GM12874 (cell line): Measurements from ENCODE around the gene SRRM3.

ENCODE experiments used
- TF ChIP-seq, protein P1 (sequence below): IDR thresholded peaks from 2 replicates; pipeline ENCODE4 v1.5.1; 2011; ENCODE audit warnings: low read depth, mild to moderate bottlenecking, control low read depth, low read length, moderate library complexity; ENCODE audit not compliant: insufficient read depth

Gene SRRM3

DNA sequence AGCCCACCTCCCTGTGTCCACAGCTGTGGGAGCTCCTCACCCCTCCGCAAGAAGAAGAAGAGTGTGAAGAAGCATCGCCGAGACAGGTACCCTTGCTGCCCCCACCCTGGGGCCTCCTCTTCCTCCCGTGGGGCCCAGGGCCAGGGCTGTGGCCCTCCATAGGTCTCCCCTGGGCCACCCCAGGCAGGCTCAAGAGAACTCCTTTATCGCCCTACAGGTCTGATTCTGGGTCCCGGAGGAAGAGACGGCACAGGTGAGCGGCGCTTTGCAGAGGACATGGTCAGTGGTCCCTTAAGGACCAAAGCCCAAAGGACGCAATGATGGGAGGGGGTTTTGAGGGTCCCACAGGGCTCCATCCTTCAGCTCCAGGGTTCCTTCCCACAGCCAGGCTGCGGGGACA, 59.6 kb downstream of the SRRM3 start:
- TF ChIP-seq, protein P1, sequence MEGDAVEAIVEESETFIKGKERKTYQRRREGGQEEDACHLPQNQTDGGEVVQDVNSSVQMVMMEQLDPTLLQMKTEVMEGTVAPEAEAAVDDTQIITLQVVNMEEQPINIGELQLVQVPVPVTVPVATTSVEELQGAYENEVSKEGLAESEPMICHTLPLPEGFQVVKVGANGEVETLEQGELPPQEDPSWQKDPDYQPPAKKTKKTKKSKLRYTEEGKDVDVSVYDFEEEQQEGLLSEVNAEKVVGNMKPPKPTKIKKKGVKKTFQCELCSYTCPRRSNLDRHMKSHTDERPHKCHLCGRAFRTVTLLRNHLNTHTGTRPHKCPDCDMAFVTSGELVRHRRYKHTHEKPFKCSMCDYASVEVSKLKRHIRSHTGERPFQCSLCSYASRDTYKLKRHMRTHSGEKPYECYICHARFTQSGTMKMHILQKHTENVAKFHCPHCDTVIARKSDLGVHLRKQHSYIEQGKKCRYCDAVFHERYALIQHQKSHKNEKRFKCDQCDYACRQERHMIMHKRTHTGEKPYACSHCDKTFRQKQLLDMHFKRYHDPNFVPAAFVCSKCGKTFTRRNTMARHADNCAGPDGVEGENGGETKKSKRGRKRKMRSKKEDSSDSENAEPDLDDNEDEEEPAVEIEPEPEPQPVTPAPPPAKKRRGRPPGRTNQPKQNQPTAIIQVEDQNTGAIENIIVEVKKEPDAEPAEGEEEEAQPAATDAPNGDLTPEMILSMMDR: no peak

DNA sequence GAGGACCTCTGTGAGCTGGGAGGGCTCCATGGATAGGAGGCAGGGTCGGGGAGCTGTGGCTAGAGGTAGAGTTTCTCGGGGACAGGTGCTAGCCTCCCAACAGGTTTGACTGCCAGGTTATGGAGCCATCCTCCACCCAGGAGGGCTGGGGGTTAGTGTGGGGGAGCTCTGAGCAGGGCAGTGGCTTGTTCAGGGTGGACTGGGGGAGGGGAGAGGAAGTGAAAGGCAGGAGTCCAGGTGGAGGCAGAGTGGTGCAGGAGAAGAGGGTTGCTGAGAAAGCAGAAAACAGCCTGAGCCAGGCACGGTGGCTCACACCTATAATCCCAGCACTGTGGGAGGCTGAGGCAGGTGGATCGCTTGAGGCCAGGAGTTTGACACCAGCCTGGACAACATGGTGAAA, 60.2 kb downstream of the SRRM3 start:
- TF ChIP-seq, protein P1: no peak

DNA sequence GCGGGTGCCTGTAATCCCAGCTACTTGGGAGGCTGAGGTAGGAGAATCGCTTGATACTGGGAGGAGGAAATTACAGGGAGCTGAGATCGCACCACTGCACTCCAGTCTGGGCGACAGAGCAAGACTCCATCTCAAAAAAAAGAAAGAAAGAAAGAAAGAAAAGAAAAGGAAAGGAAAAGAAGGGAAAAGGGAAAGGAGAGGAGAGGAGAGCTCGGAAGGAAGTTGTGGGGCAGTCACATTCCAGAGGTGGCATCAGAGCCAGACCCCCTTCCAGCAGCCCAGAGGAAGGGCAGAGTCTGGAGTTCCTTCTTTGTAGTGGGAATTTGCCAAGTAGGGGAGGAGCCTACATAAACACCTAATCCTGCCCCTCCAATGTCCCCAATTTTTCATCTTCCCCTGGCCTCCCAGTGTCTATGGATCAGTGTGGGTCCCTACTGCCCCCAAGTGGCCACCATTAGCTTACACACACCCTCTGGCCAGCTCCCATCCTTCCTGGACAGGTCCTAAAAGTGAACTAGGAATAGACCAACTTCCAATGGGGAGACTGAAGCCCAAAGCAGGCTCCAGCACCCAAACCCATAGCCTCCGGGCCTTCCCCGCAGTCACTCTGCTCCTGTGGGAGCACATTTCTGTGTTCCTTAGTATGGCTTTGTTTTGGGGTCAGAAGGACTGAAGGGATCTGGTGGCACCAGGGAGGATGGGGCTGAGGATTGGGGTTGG, 61.1 kb downstream of the SRRM3 start:
- TF ChIP-seq, protein P1: peak; percentile 78

DNA sequence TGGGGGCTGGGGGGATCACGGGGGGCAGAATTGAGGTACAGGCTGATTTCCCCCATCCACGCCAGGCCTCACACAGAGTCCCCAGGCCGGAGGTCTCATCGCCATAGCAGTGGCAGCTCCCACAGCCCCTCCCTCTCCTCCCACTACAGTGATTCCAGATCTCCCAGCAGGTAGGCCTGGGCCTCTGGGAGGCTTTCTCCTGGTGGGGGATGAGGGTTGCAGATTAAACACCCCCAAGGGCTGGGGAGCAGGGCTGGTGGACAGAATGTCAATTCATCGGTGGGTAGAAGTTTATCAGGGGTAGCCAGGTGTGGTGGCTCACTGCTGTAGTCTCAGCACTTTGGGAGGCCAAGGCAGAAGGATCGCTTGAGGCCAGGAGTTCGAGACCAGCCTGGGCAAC, 63.6 kb downstream of the SRRM3 start:
- TF ChIP-seq, protein P1: no peak

DNA sequence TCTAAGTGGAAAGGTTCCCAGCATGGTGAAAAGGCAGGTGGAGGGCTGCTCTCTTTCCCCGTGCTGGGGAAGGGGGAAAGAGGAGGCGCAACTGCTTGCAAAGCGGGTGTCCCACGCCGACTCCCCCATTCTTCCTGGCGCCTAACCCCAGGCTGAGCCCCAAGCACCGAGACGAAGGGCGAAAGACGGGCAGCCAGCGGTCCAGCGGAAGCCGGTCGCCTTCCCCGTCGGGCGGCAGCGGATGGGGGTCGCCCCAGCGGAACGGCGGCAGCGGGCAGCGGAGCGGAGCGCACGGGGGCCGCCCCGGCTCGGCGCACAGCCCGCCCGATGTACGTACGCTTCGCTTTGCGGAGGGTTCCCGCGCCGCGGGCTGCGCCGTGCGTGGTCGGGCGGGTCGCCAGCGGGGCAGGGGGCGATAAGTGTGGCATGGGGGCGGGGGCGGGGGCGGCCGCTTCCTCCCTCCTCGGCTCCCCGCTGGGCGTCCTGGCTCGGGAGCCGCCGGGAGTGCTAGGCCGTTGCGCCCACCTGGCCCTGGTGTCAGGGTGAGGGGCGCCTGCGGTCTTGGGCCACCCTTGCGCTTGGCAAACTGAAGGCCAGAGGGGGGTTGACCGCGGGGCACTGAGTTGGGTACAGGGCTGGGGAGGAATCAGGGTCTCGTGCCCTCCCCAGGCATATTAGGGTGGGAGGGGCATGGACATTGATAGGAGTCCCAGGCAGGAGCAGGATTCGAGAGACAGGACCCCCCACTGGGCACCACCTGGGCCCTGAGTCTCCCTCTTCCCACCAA, 65.6 kb downstream of the SRRM3 start:
- TF ChIP-seq, protein P1: no peak

DNA sequence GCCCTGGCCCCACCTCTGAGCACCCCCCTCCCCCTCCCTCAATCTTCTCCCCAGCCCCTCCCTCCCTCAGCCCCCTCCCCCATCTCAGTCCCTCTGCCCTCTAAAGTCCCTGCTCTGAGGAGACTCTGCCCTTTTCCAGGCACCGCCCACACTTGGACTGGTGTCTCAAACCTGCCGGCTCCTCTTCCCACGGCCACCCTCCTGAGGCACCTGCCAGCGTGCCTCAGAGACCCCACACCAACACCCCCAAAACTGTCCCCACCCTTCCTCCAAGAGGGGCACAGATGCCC, 66.1 kb downstream of the SRRM3 start:
- TF ChIP-seq, protein P1: no peak

DNA sequence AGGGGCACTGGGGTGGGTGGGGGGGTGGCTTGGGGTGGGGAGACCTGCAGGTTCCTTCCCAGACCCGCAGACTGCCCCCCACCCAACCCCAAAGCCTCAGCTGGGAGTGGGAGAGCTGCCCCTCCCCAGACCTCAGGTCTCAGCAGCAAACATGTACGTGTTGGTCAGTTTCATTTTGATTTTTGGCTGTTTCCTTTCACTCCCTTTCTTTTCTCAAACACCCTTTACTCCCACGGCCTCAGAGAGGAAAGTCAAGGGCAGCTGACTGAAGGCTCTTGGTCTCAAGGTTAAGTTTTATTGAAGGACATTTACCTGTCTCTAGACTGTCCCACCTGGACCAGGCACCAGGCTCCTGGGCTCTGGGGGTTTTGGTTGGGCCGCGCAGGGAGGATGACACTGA, 66.7 kb downstream of the SRRM3 start:
- TF ChIP-seq, protein P1: no peak
